Loucy (cell line): ENCODE data around the gene RBP5.

ENCODE experiments used
- H2AFZ ChIP-seq: fragments of 200-600 bp; sonication (generic); 2 replicates; pipeline ENCODE4 v1.6.0; 2016; ENCODE audit warnings: antibody characterized with exemption, mild to moderate bottlenecking, low read length, moderate library complexity
- H3F3A ChIP-seq: fragments of 200-600 bp; 2 replicates; pipeline ENCODE4 v1.6.0; 2016; ENCODE audit warnings: antibody characterized with exemption, low read depth, mild to moderate bottlenecking
- H3K27me3 ChIP-seq: fragments of 200-600 bp; sonication (generic); 2 replicates; pipeline ENCODE4 v1.6.1; 2014; ENCODE audit warnings: low read length, mild to moderate bottlenecking; ENCODE audit not compliant: insufficient read depth, poor library complexity, severe bottlenecking
- H3K36me3 ChIP-seq: fragments of 200-600 bp; sonication (generic); 2 replicates; pipeline ENCODE4 v1.6.1; 2016; ENCODE audit warnings: low read length; ENCODE audit not compliant: insufficient read depth
- H3K4me1 ChIP-seq: fragments of 200-600 bp; sonication (generic); 2 replicates; pipeline ENCODE4 v1.5.1; 2014; ENCODE audit warnings: low read length, mild to moderate bottlenecking; ENCODE audit not compliant: insufficient read depth, poor library complexity, severe bottlenecking
- H3K4me2 ChIP-seq: fragments of 200-600 bp; sonication (generic); 2 replicates; pipeline ENCODE4 v1.6.0; 2014; ENCODE audit warnings: antibody characterized with exemption, low read length, low read depth, mild to moderate bottlenecking; ENCODE audit not compliant: poor library complexity, severe bottlenecking
- H3K4me3 ChIP-seq: fragments of 200-600 bp; sonication (generic); 2 replicates; pipeline ENCODE4 v1.5.1; 2014; ENCODE audit warnings: low read length, mild to moderate bottlenecking, mixed read lengths; ENCODE audit not compliant: poor library complexity, severe bottlenecking
- H3K79me2 ChIP-seq: fragments of 200-600 bp; sonication (generic); 2 replicates; pipeline ENCODE4 v1.6.1; 2014; ENCODE audit warnings: low read length; ENCODE audit not compliant: insufficient read depth
- H3K9ac ChIP-seq: fragments of 200-600 bp; sonication (generic); 2 replicates; pipeline ENCODE4 v1.6.0; 2014; ENCODE audit warnings: mild to moderate bottlenecking, low read depth, low read length, moderate library complexity; ENCODE audit not compliant: poor library complexity, severe bottlenecking
- H3K9me2 ChIP-seq: fragments of 200-600 bp; sonication (generic); replicated peaks from 2 replicates; pipeline ENCODE4 v1.6.1; 2016; ENCODE audit warnings: low read depth, low read length, mixed read lengths
- H3K9me3 ChIP-seq: fragments of 200-600 bp; sonication (generic); 2 replicates; pipeline ENCODE4 v1.6.1; 2014; ENCODE audit warnings: mild to moderate bottlenecking, antibody characterized with exemption, low read length, low read depth; ENCODE audit not compliant: insufficient read depth
- H4K20me1 ChIP-seq: fragments of 200-600 bp; sonication (generic); 2 replicates; pipeline ENCODE4 v1.6.0; 2014; ENCODE audit warnings: antibody characterized with exemption, low read length, mild to moderate bottlenecking; ENCODE audit not compliant: insufficient read depth, poor library complexity, severe bottlenecking
- CTCF ChIP-seq: fragments of 200-600 bp; sonication (generic); conservative IDR thresholded peaks from 2 replicates; pipeline ENCODE4 v1.5.1; 2014; ENCODE audit warnings: mild to moderate bottlenecking, antibody characterized with exemption, low read length
- EZH2phosphoT487 ChIP-seq: fragments of 200-600 bp; IDR thresholded peaks from 2 replicates; pipeline ENCODE4 v1.6.1; 2018; ENCODE audit warnings: antibody characterized with exemption, mild to moderate bottlenecking, moderate library complexity, borderline replicate concordance

Gene RBP5

DNA sequence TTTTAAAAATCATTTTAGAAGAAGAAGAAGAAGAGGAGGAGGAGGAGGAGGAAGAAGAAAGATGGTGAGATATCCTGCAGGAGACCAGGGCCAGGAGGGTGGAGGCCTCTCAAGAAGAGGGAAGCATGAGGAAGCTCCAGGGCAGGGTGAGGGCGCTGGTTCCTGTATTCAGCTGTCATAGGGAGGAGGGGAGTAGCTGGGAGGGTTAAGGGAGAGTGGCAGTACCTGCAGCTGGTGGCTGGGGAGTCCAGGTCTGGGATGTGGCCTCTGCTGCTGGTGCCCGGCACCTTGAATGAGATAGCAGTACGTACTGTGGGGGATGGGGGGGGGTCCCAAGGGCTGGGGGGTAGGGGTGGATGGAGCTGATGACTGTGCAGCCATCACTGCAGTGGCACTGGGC is 9.8 kb downstream of the RBP5 start:
- no peaks in the 10 kb centered on the region for H3F3A ChIP-seq
- no peaks in the 10 kb centered on the region for H3K9me2 ChIP-seq
- H3K9ac ChIP-seq = no peak overlapping the region
- no peaks in the 10 kb centered on the region for H3K4me1 ChIP-seq
- no peak for TF ChIP-seq EZH2phosphoT487
- TF ChIP-seq CTCF = no peak
- H3K4me2 ChIP-seq = no peak overlapping the region
- no peaks in the 10 kb centered on the region for H3K9me3 ChIP-seq
- H2AFZ ChIP-seq = no peak overlapping the region
- no peaks in the 10 kb centered on the region; the same call in 1 of the 2 replicates for H3K79me2 ChIP-seq
- H3K27me3 ChIP-seq = no peaks in the 10 kb centered on the region
- no peaks in the 10 kb centered on the region for H4K20me1 ChIP-seq
- H3K36me3 ChIP-seq = no peaks in the 10 kb centered on the region; the same call in 1 of the 2 replicates
- no peak overlapping the region for H3K4me3 ChIP-seq

GRCh38 chr12:7117670-7118069 is 11.0 kb downstream of the RBP5 start:
- H3K79me2 ChIP-seq = no peaks in the 10 kb centered on the region; the same call in 1 of the 2 replicates
- no peaks in the 10 kb centered on the region for H3K27me3 ChIP-seq
- no peak overlapping the region for H3K4me3 ChIP-seq
- no peak overlapping the region for H2AFZ ChIP-seq
- H3K36me3 ChIP-seq = no peaks in the 10 kb centered on the region; the same call in 1 of the 2 replicates
- no peak overlapping the region for H3K9ac ChIP-seq
- TF ChIP-seq EZH2phosphoT487 (no peak), CTCF (no peak)
- H3K4me2 ChIP-seq = no peak overlapping the region
- no peaks in the 10 kb centered on the region for H3K9me3 ChIP-seq
- H3K4me1 ChIP-seq = no peaks in the 10 kb centered on the region
- H3K9me2 ChIP-seq = no peaks in the 10 kb centered on the region
- H4K20me1 ChIP-seq = peaks cover 4% of the 10 kb centered on the region
- H3F3A ChIP-seq = no peaks in the 10 kb centered on the region

DNA sequence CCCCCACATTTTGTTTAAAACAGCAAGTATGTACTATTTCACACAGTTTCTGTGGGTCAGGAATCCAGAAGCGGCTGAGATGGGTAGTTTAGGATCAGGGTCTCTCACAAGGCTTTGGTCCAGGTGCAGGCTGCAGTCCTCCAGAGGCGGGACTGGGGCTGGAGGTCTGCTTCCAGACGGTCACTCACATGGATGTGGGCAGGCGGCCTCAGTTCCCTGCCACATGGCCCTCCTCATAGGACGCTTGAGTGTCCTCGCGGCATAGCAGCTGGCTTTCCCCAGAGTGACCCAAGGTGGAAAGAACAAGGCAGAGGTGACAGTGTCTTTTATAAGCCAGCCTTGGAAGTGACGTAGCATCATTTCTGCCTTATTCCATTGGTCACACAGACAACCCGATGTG is 11.8 kb downstream of the RBP5 start:
- H3K4me2 ChIP-seq = no peak overlapping the region
- H3K4me3 ChIP-seq = no peak overlapping the region
- no peaks in the 10 kb centered on the region; the same call in 1 of the 2 replicates for H3K36me3 ChIP-seq
- H3F3A ChIP-seq = no peaks in the 10 kb centered on the region
- H3K9me3 ChIP-seq = no peaks in the 10 kb centered on the region
- H3K27me3 ChIP-seq = no peaks in the 10 kb centered on the region
- no peaks in the 10 kb centered on the region; the same call in 1 of the 2 replicates for H3K79me2 ChIP-seq
- no peak overlapping the region for H3K9ac ChIP-seq
- no peak overlapping the region for H2AFZ ChIP-seq
- peaks cover 4% of the 10 kb centered on the region for H4K20me1 ChIP-seq
- TF ChIP-seq EZH2phosphoT487 (no peak), CTCF (no peak)
- H3K9me2 ChIP-seq = no peaks in the 10 kb centered on the region
- H3K4me1 ChIP-seq = no peaks in the 10 kb centered on the region
